GM19395 (cell line): Measurements from ENCODE around the gene LENG8.
"Not testable (repeated sequence)": the region's sequence is repeated elsewhere in the genome, so short reads cannot be mapped to it uniquely, and the experiment has no call there.

Source experiments
- ATAC-seq: cut with Tn5 transposase; IDR thresholded peaks from one replicate; pipeline ENCODE4 v1.9.1; 2021; ENCODE audit warnings: mild to moderate bottlenecking, moderate library complexity; ENCODE audit not compliant: unreplicated experiment

The LENG8 gene

GRCh38 chr19:54509200-54509940 is 60.4 kb downstream of the LENG8 start:
- ATAC-seq, result not testable (repeated sequence)
